NCI-H2227 (cell line): Measurements from ENCODE around the gene GAPT.

Experiments
- DNase-seq: peaks from one replicate; lab custom pipeline; 2025; ENCODE audit not compliant: unreplicated experiment; lab: John Stamatoyannopoulos, UW

Gene GAPT

DNA sequence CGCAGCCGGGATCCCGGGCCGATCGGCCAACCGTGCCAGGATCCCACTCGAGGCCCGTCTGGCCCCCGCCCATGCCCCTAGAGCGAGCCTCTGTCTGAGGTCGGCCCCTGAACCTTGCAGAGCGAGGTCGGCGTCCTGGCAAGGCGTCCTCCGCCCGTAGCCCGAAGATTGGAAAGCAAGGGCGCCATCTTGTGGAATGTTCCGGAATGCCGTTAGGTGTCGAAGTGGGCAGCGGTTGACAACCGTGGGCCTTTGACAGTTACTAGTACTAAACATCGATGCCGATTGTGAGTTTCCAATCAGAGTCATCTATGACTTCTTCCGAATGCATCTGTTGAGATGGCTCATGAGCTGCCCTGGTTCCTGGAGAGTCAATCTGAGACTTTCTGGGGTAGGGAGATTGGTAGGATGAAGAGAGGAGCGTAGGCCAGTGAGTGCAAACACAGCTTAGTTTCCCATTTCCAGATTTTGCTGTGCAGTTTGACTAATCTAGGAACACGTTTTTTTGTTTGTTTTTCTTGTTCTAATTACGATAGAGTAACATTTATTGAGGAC, 30.4 kb upstream of the GAPT start:
- peak; percentile 88 for DNase-seq

DNA sequence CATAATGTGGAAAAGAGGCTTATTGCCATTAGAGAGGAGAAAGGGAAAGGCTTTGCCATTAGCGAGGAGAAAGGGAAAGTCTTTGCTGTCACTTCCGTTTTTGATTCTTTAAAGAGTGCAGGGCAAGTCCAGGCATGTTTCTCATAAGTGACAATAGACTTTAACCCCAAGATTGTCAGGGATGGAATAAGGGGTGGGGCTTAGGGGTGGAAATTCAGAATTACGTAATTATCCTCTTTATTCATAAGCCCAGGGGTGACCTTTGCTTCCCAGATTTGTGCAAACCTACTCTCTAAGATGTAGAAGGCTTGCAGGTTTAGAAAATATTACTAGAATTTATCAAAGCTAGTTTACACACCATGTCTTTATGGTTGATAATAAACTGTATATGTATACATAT, 29.1 kb upstream of the GAPT start:
- DNase-seq: peak; percentile 27

DNA sequence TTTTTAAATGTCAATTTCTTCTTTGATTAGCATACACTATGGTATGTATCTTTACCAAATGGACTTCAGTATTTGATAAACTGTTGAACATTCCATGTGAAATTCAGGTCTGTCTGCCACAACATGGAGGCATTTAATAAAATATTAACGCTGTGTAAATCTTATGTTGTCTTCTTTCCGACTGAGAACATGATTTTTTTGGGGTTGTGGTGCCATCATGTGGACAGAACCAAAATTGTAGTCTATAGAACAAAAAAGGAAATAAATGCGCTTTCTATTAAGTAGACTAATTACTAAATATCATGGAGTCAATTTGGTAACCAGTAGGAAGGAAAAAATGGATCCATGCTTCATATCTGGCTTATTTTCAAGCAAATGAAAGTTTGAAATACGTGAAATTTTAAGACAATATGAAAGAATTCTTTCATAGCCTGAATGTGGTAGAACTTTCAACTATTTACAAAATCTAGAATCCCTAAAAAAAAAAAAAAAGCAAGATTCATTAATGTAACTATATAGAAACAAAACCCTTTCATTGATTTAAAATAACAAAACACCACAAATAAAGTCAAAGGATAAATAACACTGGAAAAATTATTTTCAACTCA, 28.5 kb upstream of the GAPT start:
- peak; percentile 51 for DNase-seq

DNA sequence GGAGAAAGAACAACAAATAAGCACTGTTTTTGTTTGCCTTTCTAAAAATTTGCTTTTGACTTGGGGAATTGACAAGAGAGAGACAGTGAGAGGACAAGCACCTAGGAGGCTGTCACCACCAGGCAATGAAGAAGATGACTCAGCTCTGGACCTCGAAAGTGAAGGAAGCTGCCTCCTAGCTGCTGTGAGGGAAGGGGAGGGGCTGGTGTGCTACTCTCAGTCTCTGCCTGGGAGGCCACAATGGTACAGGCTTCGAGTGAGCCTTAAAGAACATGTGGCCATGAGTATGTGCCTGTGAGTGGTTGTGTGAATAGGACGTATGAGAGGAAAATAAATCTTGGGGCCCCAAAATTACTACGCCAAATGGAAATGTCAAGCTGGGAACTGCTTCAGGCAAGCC, 24.3 kb upstream of the GAPT start:
- DNase-seq: peak; percentile 8

DNA sequence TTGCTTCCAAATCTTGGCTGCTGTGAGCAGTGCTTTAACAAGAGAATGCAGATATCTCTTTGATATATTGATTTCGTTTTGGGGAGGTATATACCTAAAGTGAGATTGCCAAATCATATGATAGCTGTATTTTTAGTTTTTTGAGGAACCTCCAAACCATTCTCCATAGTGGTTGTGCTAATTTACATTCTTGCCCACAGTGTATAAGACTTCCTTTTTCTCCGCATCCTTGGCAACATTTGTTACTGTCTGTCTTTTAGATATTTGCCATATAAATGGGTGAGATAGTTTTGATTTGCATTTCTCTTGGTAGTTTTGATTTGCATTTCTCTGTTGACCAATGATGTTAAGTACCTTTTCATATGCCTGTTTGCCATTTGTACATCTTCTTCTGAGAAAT, 21.3 kb upstream of the GAPT start:
- no peak for DNase-seq

DNA sequence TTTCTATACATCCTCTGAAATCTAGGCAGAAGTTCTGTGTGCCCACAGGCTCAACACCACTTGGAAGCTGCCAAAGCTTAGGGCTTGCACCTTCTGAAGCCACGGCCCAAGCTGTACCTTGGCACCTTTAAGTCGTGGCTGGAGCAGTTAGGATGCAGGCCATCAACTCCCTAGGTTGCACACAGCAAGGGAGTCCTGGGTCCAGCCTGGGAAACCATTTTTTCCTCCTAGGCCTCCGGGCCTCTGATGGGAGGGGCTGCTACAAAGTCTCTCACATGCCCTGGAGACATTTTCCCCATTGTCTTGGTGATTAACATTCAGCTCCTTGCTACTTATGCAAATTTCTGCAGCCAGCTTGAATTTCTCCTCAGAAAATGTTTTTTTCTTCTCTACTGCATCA, 15.8 kb upstream of the GAPT start:
- no peak for DNase-seq

DNA sequence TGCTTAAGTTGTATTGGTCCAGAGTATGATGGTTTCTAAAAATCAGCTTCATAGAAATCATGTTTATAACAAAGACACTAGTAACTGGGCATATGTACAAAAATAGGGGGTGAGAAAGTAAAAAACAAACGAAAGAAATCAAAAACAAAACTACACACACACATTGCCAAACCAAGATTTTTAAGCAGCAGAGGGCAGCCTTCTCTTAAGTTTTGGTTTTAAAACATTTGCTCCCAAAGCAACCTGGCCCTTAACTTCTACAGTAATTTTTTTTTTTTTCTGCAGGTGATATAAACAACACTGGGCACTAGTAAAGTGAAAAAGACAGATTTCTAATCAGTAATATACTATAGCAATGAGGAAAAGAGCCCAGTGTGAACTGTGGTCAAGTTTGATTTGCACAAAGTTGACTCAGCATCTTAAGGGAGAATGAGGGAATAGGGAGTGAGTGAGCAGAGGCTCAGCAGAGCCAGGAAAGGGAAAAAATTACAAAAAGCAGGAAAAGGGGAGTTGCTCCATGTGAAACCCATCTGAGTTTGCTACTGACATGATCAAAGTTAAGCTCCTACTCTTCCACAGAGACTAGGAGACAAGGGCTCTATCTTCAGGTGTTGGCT, 13.4 kb upstream of the GAPT start:
- DNase-seq: peak; percentile 2

DNA sequence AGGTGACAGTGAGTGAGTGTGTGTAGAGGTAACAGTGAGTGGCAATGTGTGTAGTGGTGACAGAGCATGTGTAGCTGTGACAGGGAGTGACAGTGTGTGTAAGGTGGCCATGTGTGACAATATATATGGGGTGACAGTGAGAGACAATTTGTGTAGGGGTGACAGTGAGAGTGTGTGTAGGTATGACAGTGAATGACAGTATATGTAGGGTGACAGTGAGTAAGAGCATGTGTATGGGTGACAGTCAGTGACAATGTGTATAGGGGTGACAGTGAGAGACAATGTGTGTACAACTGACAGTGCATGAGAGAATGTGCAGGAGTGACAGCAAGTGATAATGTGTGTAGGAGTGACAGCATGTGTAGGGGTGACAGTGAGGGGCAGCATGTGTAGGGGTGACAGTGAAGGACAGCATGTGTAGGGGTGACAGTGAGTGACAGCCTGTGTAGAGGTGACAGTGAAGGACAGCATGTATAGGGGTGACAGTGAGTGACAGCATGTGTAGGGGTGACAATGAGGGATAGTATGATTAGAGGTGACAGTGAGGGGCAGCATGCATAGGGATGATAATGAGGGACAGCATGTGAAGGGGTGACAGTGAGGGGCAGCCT, 10.1 kb upstream of the GAPT start:
- no peak for DNase-seq

DNA sequence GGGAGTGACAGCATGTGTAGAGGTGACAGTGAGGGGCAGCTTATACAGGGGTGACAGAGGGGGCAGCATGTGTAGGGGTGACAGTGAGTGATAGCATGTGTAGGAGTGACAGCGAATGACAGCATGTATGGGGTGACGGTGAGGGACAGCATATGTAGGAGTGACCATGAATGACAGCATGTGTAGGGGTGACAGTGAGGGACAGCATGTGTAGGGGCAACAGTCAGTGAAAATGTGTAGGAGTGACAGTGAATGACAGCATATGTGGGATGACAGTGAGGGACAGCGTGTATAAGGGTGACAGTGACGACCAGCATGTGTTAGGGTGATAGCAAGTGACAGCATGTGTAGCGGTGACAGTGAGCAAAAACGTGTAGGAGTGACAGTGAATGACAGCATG, 9.4 kb upstream of the GAPT start:
- DNase-seq: no peak

DNA sequence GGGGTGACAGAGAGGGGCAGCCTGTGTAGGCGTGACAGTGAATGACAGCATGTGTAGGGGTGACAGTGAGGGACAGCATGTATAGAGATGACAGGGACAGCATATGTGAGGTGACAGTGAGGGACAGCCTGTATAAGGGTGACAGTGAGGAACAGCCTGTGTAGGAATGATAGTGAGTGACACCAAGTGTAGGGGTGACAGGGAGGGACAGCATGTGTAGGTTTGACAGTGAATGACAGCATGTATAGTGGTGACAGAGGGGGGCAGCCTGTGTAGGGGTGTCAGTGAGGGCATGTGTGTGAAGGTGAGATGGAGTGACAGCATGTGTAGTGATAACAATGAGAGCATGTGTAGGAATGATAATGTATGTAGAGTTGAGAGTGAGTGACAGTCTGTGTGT, 8.7 kb upstream of the GAPT start:
- no peak for DNase-seq

DNA sequence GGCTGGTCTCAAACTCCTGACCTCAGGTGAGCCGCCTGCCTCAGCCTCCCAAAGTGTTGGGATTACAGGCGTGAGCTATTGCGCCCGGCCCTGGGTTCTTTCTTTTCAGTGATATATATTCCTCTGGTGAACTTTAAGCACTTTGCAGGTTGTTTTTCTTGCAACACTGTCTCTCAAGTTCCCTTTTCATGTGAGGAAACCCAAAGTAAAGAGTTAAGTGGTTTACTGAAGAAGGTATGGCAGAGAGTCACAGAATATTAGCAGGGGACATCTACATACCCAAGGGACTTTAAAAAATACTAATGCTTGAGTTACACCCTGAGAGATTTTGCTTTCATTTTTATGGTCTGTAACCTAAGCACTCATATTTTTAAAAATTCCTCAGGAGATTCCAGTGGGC, 6.7 kb upstream of the GAPT start:
- no peak for DNase-seq

DNA sequence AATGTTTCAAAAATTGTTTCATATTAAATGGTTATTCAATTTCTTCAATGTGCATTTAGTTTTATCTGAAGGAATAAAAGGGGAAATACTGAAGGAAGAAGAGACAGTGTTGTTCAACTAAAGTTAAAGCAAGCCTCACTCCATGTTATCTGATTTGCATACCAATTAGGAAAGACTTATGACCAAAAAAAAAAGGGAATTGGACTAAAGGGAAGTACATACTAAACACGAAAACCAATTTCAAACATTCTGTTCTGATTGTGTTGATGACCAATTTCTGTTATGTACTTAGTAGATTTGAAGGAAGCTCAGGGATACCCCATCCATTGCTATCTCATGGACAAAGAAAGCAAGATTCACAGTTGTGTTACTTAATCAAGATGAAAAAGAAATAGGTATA, 4.9 kb upstream of the GAPT start:
- DNase-seq: no peak

DNA sequence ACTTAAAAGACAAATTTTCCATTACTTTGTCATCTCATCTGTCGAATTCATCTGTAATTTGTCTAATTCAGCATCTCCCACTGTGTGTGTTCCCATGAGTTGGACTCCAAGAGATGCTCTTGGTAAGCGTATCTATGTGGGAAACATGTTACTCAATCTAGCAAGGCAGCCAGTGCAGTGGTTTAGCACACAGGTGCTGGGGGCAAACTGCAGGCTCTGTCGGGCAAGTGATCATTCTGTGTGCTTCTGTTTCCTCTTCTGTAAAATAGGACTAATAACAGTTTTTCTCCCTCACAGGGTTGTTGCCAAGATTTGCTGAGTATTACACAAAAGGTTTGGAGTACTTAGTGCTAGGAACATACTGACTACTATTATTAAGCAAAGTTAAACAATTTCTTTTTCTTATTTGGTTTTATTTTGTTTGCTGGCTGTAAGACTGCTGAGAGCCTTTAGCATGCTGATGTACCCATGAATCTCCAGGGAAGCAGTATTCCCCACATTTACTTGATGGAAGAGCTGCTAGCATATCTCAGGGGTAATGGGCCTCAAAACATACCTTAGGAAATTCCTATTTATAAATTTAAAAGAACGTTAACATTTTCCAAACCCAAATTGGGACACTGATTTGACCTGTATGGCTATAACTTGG, 709 bp upstream of the GAPT start:
- peak; percentile 39 for DNase-seq

DNA sequence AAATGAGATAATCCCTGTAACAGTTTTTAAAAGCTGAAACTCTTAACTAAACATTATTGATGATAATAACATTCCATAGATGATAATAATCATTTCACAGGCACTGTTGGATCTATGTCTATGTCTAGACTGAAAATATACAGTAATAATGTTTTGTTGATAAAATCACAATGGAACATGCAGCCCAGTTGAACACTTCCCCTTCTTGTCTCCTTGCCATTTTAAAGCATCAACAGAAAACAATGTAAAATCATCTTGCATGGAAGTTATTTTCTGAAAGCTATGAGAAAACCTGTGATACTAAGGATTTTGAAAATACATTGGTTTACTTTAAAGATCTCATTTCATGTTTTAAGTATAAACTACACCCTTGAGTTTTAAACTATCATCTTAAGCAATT, 1.9 kb downstream of the GAPT start:
- DNase-seq: no peak

DNA sequence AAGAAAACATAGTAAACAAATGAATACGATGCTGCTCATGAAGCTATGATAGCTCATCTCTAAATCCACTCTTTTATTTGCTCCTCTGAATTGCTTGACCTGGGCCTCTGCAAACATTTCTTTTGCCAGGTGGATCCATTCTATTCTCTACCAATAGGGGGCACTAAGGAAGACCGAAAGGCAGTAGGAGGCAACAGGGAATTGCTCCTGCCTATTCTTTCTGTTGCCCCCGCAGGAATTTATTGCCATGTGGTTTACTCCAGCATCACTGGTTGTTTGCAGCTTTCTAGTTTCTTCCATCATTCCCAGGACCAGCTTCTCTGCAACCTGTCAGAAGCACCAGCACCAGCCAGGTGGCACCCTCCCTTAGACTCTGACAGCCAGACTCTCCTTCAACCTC, 5.3 kb downstream of the GAPT start:
- DNase-seq: no peak

DNA sequence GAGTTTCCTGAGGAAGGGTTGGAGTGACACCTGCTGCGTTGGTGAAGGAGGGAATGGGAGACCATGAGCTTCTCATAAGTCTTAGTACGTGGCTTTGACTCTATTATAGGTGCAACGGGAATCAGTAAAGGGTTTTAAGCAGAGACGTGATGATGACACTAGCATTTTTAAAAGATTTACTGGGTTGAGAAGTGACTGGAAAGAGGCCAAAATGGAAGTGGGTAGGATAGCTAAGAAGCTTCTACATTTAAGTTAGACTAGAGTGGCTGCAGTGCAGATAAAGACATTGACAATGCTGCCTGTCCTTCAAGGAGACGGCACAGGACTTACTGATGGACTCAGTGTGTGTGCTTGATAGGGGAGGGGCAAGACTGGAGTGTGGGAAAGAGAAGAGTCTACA, 6.2 kb downstream of the GAPT start:
- DNase-seq: no peak

DNA sequence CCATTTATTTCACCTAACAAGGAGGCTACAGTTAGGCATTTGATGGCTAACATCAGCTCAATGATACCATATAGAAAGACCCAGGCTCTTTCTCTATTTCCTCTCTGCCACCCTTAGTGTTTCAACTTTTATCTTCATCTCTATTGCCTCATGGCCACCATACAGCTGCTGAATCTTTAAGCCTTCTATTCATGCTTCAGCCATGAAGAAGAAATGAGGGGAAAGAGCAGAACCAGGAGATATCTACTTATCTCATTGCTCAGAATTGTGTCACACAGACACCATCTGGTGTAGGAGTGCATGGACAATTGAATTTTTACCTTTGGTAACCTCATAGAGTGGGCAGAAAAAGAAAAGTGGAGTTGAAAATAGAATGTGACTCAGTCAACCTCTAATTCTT, 6.7 kb downstream of the GAPT start:
- no peak for DNase-seq

DNA sequence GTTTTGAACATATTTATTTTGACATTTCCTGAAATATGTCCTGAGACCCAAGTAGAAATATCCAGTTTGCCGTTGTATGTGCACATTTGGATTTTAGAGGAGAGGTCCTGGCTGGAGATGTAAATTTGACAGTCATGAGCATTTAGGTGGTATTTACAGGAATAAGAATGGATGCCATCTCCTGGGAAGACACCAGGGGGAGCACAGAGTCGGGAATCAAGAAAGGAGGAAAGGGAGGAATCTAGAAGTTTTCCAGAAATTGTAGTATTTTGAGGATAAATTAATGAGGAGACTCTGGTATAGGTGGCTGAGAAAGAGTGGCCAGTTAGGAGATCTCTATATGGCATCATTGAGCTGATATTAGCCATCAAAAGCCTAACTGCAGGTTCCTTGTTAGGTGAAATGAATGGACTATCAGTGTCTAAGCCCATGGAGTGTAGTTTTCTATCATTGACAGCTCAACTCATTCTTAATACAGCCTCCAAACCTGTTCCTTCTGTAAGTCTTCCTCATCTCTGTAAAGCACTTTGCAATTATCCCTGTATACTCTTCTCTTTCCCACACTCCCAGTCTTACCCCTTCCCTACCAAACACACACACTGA, 7.2 kb downstream of the GAPT start:
- peak; percentile 44 for DNase-seq

DNA sequence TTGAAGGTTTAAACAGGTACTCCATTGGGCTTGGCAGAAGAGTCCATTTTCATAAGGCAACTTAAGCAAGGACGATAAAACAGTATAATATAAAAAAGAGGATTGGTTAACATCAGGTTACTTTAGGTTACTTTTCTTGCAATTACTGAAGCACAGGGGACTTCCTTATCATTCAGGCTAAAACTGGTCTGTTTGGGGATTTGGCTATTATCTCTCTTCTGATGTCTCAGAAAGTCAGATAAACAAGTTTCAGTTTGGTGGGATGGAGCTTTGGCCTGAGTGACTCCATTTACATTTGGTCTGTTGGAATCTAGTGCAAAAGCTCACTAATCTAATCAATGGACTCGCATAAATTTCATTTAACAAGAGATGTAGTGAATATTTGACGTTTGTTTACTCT, 8.0 kb downstream of the GAPT start:
- DNase-seq: no peak

DNA sequence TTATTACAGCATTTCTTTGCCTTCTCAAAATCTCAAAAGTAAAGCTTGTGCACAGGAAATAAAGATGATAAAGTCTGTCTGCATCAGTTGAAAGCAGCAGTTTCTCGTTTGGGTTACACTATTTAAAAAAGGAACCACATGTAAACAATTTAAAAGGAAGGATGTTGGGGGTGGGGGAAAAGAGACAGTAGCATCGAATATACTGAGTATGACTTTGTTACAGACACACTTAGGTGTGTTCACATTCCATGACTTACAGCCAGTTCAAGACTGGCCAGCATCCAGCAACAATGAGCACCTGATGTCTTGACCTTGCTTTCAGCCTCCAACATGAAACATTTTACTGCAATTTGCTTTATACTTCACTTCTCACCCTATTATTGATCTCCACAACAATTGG, 8.7 kb downstream of the GAPT start:
- no peak for DNase-seq

DNA sequence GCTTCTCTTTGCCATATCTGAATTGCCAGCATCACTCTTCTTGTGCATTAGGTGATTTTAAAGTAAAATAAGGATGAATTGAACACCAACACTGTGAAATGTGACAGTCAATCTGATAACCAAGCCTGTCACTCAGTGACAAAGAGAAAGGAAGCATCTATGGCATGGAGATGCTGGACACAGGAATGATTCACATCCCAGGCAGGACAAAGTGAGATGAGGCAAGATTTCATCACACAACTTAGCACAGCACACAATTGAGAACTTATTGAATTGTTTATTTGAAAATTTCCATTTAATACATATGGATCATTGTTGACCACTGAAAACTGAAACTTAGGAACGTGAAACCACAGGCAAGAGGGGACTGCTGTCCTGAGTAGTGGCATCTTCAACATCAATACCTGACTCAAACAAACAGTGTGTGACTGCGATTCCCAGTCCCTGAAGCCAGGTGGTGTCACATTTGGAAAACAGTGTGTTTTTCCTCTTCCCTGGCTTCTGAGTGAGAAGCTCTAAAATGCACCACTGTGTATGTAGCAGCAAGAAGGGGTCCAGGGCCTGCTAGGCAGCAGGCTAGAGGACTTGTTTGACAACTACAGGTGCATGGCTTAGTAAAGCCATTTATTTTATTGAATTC, 10.7 kb downstream of the GAPT start:
- no peak for DNase-seq
